SHP77 (cell line): ENCODE data around the gene GUCA1A.

Experiments
- DNase-seq, 2 experiments: peaks; one replicate each; lab custom pipeline; 2025; lab: John Stamatoyannopoulos, UW

GUCA1A gene

GRCh38 chr6:42173101-42173500, at the start of gene GUCA1A:
GUCA1A (plus strand) TSS chr6:42173364; CDS start chr6:42173614, 250 bp downstream.
- no peak for DNase-seq

- no peak for DNase-seq
These were observed 49.6 kb upstream of the GUCA1A start for GRCh38 chr6:42123379-42124103.

DNA sequence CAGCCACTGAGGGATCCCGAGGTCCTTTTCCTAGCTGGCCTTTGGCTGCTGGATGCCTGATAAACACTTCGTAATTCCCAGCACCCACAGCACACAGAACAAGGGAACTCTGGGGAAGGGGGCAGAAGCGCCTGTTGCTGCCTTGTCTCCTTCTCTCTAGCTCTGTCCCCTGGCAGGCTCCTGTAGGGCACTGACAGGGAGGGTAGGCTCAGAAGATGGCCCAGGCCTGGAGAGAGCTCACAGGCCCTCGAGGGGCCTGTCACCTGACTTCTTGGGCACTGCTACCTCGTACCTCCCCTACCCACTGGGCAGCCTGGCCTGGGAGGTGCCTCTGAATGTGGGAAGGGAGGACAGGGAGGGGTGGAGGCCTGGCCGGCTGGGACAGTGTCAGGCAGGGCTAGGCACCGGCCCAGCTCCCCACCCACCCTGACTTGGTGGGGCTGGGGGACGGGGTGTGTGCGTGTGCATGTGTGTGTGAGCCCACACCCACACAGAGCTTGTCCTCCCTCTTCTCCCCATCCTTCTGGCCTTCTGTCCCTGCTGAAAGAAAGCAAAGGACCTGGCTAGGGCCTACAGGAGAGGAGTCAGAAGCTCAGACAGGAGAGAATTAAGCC, 48.8 kb upstream of the GUCA1A start:
- DNase-seq: no peak

DNA sequence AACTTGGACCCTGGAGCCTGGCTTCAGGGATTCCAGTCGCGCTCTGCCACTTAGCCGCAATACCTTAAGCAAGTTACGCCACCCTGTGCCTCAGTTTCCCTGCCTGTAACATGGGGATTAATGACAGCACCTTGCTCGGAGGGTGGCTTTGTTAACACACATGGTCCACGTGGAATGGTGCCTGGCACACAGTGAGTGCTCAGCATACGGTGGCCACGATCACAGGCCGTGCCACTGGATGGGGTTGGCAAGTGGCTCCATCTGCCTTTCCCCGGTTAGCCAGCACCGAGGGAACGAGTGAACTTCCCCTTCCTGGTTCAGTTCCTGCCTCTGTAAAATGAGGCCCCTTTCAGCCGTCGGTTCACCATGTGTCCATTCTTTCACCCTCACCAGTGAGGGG, 47.9 kb upstream of the GUCA1A start:
- DNase-seq: no peak

GRCh38 chr6:42125663-42126062, 47.5 kb upstream of the GUCA1A start:
- no peak for DNase-seq

DNA sequence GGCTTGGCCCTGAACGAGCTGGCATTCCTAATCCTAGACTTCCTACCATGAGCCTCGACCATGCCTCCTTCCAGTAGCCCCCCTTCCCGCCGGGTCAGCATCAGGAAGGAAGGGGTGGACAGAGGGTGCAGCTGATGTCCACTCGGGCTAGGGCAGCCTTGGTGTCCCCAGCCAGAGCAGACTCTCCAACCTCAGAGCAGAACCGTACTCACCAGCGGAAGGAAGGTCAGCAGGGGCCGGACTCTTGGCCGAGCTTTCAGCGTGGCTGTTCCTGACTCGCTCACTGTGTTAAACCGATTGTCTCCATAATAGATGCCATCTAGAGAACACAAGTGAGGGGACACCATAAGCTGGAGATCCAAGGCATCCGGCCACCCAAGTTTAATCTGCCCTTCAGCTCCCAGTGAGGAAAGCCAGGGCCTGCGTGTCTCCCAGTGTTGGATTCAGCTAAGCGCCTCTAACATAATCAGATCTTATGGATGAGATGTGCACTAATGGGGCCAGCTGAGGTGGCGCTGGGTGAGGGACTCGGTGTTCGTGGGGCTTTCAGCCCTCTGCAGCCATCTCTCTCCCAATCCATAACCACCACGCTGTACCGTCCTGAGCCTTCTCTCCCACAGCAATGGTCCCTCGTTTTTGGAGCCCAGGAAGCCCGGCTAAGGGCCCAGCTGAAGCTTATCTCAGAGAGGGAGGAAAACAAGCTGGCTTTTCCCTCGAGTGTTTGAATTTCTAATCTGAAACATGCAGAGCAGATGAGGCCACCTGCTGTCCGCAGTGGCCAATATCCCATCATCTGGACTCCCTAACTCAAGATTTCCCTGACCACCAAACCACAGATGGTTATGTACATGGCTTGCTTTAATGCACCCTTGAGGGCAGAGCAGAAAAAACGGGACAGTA, 44.5 kb upstream of the GUCA1A start:
- no peak for DNase-seq

DNA sequence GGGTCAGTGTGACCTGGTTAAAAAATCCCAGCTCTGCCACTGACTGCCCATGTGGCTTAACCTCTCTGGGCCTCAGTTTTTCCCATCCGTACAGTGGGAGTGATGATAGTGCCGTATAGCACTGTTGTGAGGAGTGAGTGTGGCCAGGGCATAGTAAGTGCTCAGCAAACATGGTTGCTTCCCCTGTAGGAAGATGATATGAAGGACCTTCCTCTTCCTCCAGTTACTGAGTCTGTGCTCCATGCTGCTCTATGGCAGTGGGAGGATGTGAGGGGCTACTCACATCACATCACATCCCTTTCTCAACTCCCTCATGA, 43.8 kb upstream of the GUCA1A start:
- no peak for DNase-seq

- no peak for DNase-seq
These were observed 41.6 kb upstream of the GUCA1A start for GRCh38 chr6:42131531-42131930.

DNA sequence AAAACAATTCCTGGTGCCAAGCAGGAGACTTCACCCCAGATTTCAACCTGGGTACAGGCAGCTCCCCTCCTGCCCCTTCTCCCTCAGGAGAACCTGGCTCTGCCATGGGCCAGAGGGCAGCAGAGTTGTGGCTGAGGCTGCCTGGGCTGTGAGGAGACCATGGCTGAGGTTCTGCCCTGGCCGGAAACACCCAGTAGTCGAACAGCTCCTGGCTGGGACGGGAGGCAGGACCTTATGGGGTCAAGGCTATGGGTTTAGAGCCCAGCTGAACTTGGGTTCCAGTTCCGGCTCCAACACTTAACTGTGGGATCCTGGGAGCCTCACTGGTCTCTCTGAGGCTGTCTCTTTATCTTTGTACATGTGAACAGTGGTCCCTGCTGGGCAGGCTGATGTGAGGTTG, 39.2 kb upstream of the GUCA1A start:
- no peak for DNase-seq

GRCh38 chr6:42135161-42135560, 38.0 kb upstream of the GUCA1A start:
- DNase-seq: no peak

DNA sequence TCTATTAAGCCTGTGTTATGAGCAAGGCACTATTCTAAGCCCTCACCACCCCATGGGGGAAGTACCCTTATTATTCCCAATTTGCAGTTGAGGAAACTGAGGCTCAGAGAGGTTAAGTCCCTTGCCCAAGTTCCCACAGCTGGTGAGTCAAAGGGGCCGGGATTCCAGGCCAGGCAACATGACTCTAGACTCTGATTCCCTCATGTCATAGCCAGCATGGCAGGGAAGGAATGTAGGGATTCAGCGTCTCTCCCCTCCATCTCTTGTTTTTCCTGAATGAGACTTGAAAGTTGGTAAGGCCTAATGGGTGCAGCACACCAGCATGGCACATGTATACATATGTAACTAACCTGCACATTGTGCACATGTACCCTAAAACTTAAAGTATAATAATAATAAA, 37.4 kb upstream of the GUCA1A start:
- DNase-seq: no peak

DNA sequence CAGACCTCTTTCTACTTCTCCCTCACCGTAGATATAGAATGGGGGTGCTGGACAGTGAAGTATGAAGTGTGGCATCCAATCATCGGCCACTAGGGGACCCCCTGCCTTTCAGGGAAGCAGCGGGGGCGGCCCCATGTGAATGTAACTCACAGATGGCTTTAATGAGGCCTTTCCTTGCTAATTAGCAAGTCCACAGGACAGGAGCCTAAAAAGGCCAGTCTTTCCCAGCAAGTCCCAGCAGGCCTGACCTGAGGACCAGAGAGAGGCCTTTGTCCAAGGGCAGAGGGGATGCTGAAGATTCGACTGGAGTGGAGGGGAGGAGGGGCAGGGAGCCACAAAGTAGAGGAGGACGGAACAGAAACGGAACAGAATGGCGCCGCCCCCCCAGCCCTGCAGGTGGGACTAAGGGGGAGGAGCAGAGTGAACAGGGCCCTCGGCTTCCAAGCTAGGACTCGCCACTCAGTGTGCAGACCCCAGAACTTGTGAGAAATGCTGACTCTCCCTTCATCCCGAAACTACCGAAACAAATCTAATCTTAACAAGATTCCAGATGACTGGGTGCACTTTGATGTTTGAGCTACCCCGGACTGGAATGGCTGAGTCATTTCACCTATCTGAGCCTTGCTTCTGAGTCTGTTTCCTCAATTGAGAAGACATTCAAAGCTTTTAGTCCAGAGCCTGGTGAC, 36.5 kb upstream of the GUCA1A start:
- no peak for DNase-seq

GRCh38 chr6:42137194-42137753, 35.9 kb upstream of the GUCA1A start:
- DNase-seq: no peak

GRCh38 chr6:42138190-42138589, 35.0 kb upstream of the GUCA1A start:
- DNase-seq: no peak

DNA sequence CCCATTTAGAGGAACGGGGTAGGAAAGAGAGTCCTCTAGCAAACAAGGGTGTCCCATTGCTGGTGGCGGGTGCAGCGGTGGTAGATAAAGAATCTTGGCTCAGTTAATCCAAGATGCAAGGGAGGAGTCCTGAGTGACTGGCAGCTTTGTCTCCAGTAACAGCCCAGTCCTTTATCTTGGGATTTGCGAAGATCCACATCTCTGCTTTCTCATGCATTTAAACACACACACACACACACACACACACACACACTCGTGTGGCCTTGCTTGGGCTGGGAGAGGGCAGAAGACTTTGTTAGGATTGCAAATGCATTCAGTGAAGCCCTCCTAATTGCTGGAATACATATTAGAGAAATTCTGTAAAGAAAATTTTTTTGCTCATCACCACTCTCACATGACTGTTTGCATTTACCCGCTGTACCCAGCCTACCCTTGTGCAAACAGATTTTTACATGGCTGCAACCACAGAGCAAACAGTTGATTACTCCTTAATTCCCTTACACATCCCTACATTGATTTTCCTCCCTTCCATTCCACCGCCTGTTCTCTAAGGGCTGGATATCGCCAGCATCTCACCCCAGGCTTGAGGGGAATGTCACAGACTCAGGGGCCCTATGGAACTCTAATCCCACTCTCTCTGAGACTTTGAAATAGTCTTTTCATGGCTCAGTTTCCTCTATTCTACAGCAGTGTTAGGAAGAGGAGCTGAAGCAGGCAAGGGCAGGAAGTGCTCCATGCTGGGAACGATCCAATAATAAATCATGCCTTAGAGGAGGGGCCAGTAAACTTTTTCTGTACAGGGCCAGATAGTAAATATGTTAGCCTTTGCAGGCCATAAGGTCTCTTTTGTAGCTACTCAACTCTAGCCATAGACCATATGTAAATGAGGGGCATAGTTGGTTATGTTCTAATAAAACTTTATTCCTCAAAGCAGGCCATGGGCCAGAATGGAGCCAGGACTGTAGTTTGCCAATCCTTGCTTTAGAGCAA, 34.2 kb upstream of the GUCA1A start:
- DNase-seq: no peak

GRCh38 chr6:42140032-42140431, 33.1 kb upstream of the GUCA1A start:
- DNase-seq: no peak

GRCh38 chr6:42140756-42141602, 32.2 kb upstream of the GUCA1A start:
- no peak for DNase-seq

- DNase-seq: no peak
These were observed 31.5 kb upstream of the GUCA1A start for GRCh38 chr6:42141603-42142117.

DNA sequence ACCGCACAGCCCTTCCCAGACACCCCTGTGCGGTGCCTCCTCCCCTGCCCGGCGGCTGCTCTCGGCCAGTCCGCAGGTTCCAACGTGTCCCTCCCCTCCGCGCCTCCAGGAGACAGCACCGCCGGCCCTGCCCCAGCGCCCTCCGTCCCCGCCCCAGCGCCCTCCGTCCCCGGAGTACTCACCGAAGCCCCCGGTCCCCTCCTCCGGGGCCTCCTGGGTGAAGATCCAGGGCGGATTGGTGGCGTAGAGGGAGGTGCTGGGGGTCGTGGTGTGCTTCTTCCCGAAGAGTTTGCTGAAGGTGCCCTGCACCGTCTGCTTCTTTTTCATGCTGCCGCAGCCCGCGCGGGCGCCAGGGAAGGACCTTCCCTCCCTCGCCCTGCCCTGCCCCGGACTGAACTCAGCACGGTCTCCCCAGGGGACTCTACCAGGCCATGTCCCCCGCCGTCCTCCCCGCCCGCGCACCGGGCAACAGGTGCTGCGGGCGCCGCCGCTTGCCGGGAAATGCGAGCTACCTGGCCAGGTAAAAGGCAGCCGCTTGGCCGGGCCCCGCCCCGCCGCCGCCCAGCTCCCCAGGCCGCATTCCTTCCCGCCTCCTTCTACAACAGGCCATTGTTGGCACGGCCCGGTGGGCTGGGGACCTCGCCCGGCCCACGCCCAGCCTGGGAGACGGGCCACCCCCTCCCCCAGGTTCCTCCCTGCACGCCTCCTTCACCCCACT, 30.9 kb upstream of the GUCA1A start, which contains the start of gene C6orf132:
C6orf132 (minus strand) TSS at position 503 of the 718 bp plus-strand sequence; CDS start at position 327, 176 bp downstream.
- DNase-seq: no peak
